Loucy (cell line): ENCODE data around the gene EXTL1.

Source experiments
- H2AFZ ChIP-seq: fragments of 200-600 bp; sonication (generic); 2 replicates; pipeline ENCODE4 v1.6.0; 2016; ENCODE audit warnings: antibody characterized with exemption, mild to moderate bottlenecking, low read length, moderate library complexity
- H3F3A ChIP-seq: fragments of 200-600 bp; 2 replicates; pipeline ENCODE4 v1.6.0; 2016; ENCODE audit warnings: antibody characterized with exemption, low read depth, mild to moderate bottlenecking
- H3K27me3 ChIP-seq: fragments of 200-600 bp; sonication (generic); 2 replicates; pipeline ENCODE4 v1.6.1; 2014; ENCODE audit warnings: low read length, mild to moderate bottlenecking; ENCODE audit not compliant: insufficient read depth, poor library complexity, severe bottlenecking
- H3K36me3 ChIP-seq: fragments of 200-600 bp; sonication (generic); 2 replicates; pipeline ENCODE4 v1.6.1; 2016; ENCODE audit warnings: low read length; ENCODE audit not compliant: insufficient read depth
- H3K4me1 ChIP-seq: fragments of 200-600 bp; sonication (generic); 2 replicates; pipeline ENCODE4 v1.5.1; 2014; ENCODE audit warnings: low read length, mild to moderate bottlenecking; ENCODE audit not compliant: insufficient read depth, poor library complexity, severe bottlenecking
- H3K4me2 ChIP-seq: fragments of 200-600 bp; sonication (generic); 2 replicates; pipeline ENCODE4 v1.6.0; 2014; ENCODE audit warnings: antibody characterized with exemption, low read length, low read depth, mild to moderate bottlenecking; ENCODE audit not compliant: poor library complexity, severe bottlenecking
- H3K4me3 ChIP-seq: fragments of 200-600 bp; sonication (generic); 2 replicates; pipeline ENCODE4 v1.5.1; 2014; ENCODE audit warnings: low read length, mild to moderate bottlenecking, mixed read lengths; ENCODE audit not compliant: poor library complexity, severe bottlenecking
- H3K79me2 ChIP-seq: fragments of 200-600 bp; sonication (generic); 2 replicates; pipeline ENCODE4 v1.6.1; 2014; ENCODE audit warnings: low read length; ENCODE audit not compliant: insufficient read depth
- H3K9ac ChIP-seq: fragments of 200-600 bp; sonication (generic); 2 replicates; pipeline ENCODE4 v1.6.0; 2014; ENCODE audit warnings: mild to moderate bottlenecking, low read depth, low read length, moderate library complexity; ENCODE audit not compliant: poor library complexity, severe bottlenecking
- H3K9me2 ChIP-seq: fragments of 200-600 bp; sonication (generic); replicated peaks from 2 replicates; pipeline ENCODE4 v1.6.1; 2016; ENCODE audit warnings: low read depth, low read length, mixed read lengths
- H3K9me3 ChIP-seq: fragments of 200-600 bp; sonication (generic); 2 replicates; pipeline ENCODE4 v1.6.1; 2014; ENCODE audit warnings: mild to moderate bottlenecking, antibody characterized with exemption, low read length, low read depth; ENCODE audit not compliant: insufficient read depth
- H4K20me1 ChIP-seq: fragments of 200-600 bp; sonication (generic); 2 replicates; pipeline ENCODE4 v1.6.0; 2014; ENCODE audit warnings: antibody characterized with exemption, low read length, mild to moderate bottlenecking; ENCODE audit not compliant: insufficient read depth, poor library complexity, severe bottlenecking
- CTCF ChIP-seq: fragments of 200-600 bp; sonication (generic); conservative IDR thresholded peaks from 2 replicates; pipeline ENCODE4 v1.5.1; 2014; ENCODE audit warnings: mild to moderate bottlenecking, antibody characterized with exemption, low read length
- EZH2phosphoT487 ChIP-seq: fragments of 200-600 bp; IDR thresholded peaks from 2 replicates; pipeline ENCODE4 v1.6.1; 2018; ENCODE audit warnings: antibody characterized with exemption, mild to moderate bottlenecking, moderate library complexity, borderline replicate concordance

The EXTL1 gene

GRCh38 chr1:25977801-25978200 lies 43.8 kb upstream of the EXTL1 start:
- H3F3A ChIP-seq, result no peaks in the 10 kb centered on the region
- no peak overlapping the region for H2AFZ ChIP-seq
- no peaks in the 10 kb centered on the region for H3K79me2 ChIP-seq
- no peak overlapping the region for H3K9ac ChIP-seq
- no peak overlapping the region for H3K4me3 ChIP-seq
- H3K9me2 ChIP-seq, result no peaks in the 10 kb centered on the region
- no peaks in the 10 kb centered on the region for H3K4me1 ChIP-seq
- peaks cover 38% of the 10 kb centered on the region; the same call in 1 of the 2 replicates for H3K36me3 ChIP-seq
- no peak overlapping the region for H3K4me2 ChIP-seq
- no peaks in the 10 kb centered on the region for H4K20me1 ChIP-seq
- H3K27me3 ChIP-seq, result no peaks in the 10 kb centered on the region
- TF ChIP-seq CTCF, result no peak
- TF ChIP-seq EZH2phosphoT487, result no peak
- H3K9me3 ChIP-seq, result no peaks in the 10 kb centered on the region

- Histone ChIP-seq H3K4me1 (no peaks in the 10 kb centered on the region), H3K27me3 (no peaks in the 10 kb centered on the region), H3K9ac (no peak overlapping the region), H4K20me1 (no peaks in the 10 kb centered on the region), H3K9me2 (no peaks in the 10 kb centered on the region), H3K36me3 (peaks cover 35% of the 10 kb centered on the region; the same call in 1 of the 2 replicates), H3K4me2 (no peak overlapping the region), H3K79me2 (no peaks in the 10 kb centered on the region), H3K9me3 (no peaks in the 10 kb centered on the region), H2AFZ (no peak overlapping the region), H3F3A (no peaks in the 10 kb centered on the region), H3K4me3 (no peak overlapping the region)
- TF ChIP-seq CTCF (no peak), EZH2phosphoT487 (no peak)
These were observed 43.2 kb upstream of the EXTL1 start for GRCh38 chr1:25978403-25978802.

- no peaks in the 10 kb centered on the region for H3K27me3 ChIP-seq
- no peaks in the 10 kb centered on the region for H3K9me3 ChIP-seq
- H3K9ac ChIP-seq, result no peak overlapping the region
- H3K9me2 ChIP-seq, result no peaks in the 10 kb centered on the region
- H3K4me2 ChIP-seq, result no peak overlapping the region
- H3K36me3 ChIP-seq, result peaks cover 29% of the 10 kb centered on the region; the same call in 1 of the 2 replicates
- H2AFZ ChIP-seq, result no peak overlapping the region
- H4K20me1 ChIP-seq, result no peaks in the 10 kb centered on the region
- H3K4me3 ChIP-seq, result no peak overlapping the region
- no peaks in the 10 kb centered on the region for H3F3A ChIP-seq
- no peaks in the 10 kb centered on the region for H3K4me1 ChIP-seq
- TF ChIP-seq EZH2phosphoT487 (no peak), CTCF (no peak)
- H3K79me2 ChIP-seq, result no peaks in the 10 kb centered on the region
These were observed 42.4 kb upstream of the EXTL1 start for GRCh38 chr1:25979210-25979609.
